Spleen (tissue), 11 donors: ENCODE results near the gene MAML1. TPM values are rescaled to one million over a fixed set of nuclear protein-coding genes. Genes with fewer than 3 reads are reported as not detected.

Experiments
- DNase-seq: peaks from one replicate; pipeline ENCODE4 v3.0.0-alpha.2; 2020
- H3K27ac ChIP-seq, 8 donors: fragments of 200-600 bp; sonication (generic) in 7 of 8; 1 replicate in 4 of 8; 2 replicates in 4 of 8; pipeline versions ENCODE4 v1.5.0 to v1.8.0; 2016 to 2021; ENCODE audit warnings: inconsistent platforms in 4 of 8, mild to moderate bottlenecking in 4 of 8, moderate library complexity in 1 of 8
- H3K27me3 ChIP-seq, 7 donors: fragments of 200-600 bp; sonication (generic) in 6 of 7; replicated peaks in 1 of 7; 1 replicate in 4 of 7; 2 replicates in 3 of 7; pipeline versions ENCODE4 v1.5.0 to v1.8.0; 2016 to 2021; ENCODE audit warnings: inconsistent platforms in 3 of 7, mild to moderate bottlenecking in 1 of 7
- H3K36me3 ChIP-seq, 6 donors: fragments of 200-600 bp; sonication (generic) in 5 of 6; 1 replicate in 4 of 6; 2 replicates in 2 of 6; pipeline versions ENCODE4 v1.5.0 to v1.8.0; 2016 to 2021; ENCODE audit warnings: inconsistent platforms in 2 of 6
- H3K4me1 ChIP-seq, 6 donors: fragments of 200-600 bp; sonication (generic) in 5 of 6; 1 replicate in 3 of 6; 2 replicates in 3 of 6; pipeline versions ENCODE4 v1.5.0 to v1.8.0; 2016 to 2021; ENCODE audit warnings: inconsistent platforms in 3 of 6
- H3K4me3 ChIP-seq, 8 donors: fragments of 200-600 bp; sonication (generic) in 7 of 8; 1 replicate in 4 of 8; 2 replicates in 4 of 8; pipeline versions ENCODE4 v1.5.0 to v1.8.0; 2016 to 2021; ENCODE audit warnings: inconsistent platforms in 4 of 8, mild to moderate bottlenecking in 4 of 8, moderate library complexity in 2 of 8
- H3K9me3 ChIP-seq, 8 donors: fragments of 200-600 bp; sonication (generic) in 7 of 8; 1 replicate in 4 of 8; 2 replicates in 4 of 8; pipeline versions ENCODE4 v1.5.0 to v1.8.0; 2016 to 2021; ENCODE audit warnings: inconsistent platforms in 4 of 8
- CTCF ChIP-seq, 11 experiments: fragments of 200-600 bp in 7 of 11; fragments of 450-650 bp in 4 of 11; sonication (generic) in 4 of 11; IDR thresholded peaks in 8 of 11; conservative IDR thresholded peaks in 3 of 11; 1 replicate in 7 of 11; 2 replicates in 4 of 11; pipeline versions ENCODE4 v1.4.0 to v1.8.0; 2016 to 2021; ENCODE audit warnings: antibody characterized with exemption in 11 of 11, inconsistent platforms in 4 of 11, mild to moderate bottlenecking in 1 of 11
- POLR2A ChIP-seq, 3 donors: fragments of 450-650 bp; IDR thresholded peaks; one replicate each; pipeline ENCODE4 v1.5.1; 2017; ENCODE audit warnings: antibody characterized with exemption in 3 of 3, mild to moderate bottlenecking in 1 of 3
- POLR2AphosphoS5 ChIP-seq, 3 donors: sonication (generic); formaldehyde crosslinking; IDR thresholded peaks; one replicate each; pipeline ENCODE4 v1.5.1; 2017; ENCODE audit warnings: antibody characterized with exemption in 3 of 3
- WGBS, 5 donors: extraction: QIAGEN DNeasy Blood & Tissue Kit in 3 of 5; methylation state at CpG; one replicate each; pipeline versions ENCODE4 v1.1.5 to v1.1.7; 2013 to 2018; 5-methylcytosine and 5-hydroxymethylcytosine counted together
- intact Hi-C: fragments of 100-400 bp; cut with DNase I; formaldehyde crosslinking; loops from one replicate; pipeline ENCODE4 v1.15.0; 2023; ENCODE audit warnings: low total_unique reads
- polyA plus RNA-seq, 3 donors: library from polyadenylated mRNA; stranded (reverse); fragments of 200-250 nt; gene quantifications; one replicate each; pipeline ENCODE4 v1.2.1, GENCODE V29; 2013
- total RNA-seq, 7 donors: library from RNA; depleted of rRNA in 3 of 7; stranded (reverse); fragments of >200 nt in 3 of 7; fragmentation: NEBNext Ultra II Directional in 4 of 7; extraction: Animal tissue kit (Norgen Biotek cat#: 25700) in 4 of 7; gene quantifications; one replicate each; pipeline versions ENCODE4 v1.1.0 to v1.2.1, GENCODE V29; 2016 to 2021
- donor health status: healthy with polysubstance abuse.
- donor health status: DM: no; HTN: no; CAD: no; lungs with moderate emphysema.
- donor health status: DM: no; HTN: no; CAD: no.
- donor health status: Bipolar disorder and iron deficiency.
- donor health status: healthy.
- donor health status: DM: no; HTN: no; CAD: no.
- donor health status: DM: yes; HTN: yes; CAD: no.

Gene MAML1
- total and polyA plus RNA-seq, 10 donors, result 4.7 to 42.8 (median 33.7) TPM

- WGBS, 5 donors, result 70 to 89% (median 81%) methylated on average over 4 of the region's 4 CpGs
- H3K9me3 ChIP-seq, result no peaks in the 10 kb centered on the region
- no peaks in the 10 kb centered on the region for H3K27me3 ChIP-seq
- H3K4me3 ChIP-seq, result no peak overlapping the region
- H3K27ac ChIP-seq, result no peak overlapping the region
- TF ChIP-seq CTCF (IDR thresholded peaks at IDR 0.05 in 8 of 11, conservative IDR thresholded peaks at IDR 0.05 in 3 of 11), result no peak
- no peak for TF ChIP-seq POLR2A (IDR thresholded peaks at IDR 0.05)
- DNase-seq, result no peak
- H3K4me1 ChIP-seq, result peaks cover 0 to 32% (median 2%) of the 10 kb centered on the region in 6 donors
- H3K36me3 ChIP-seq, result peaks cover 7 to 100% (median 98%) of the 10 kb centered on the region in 6 donors
- intact Hi-C loops, result no loop called here
Observed at GRCh38 chr5:179724163-179724562, 8.5 kb upstream of the MAML1 start.

GRCh38 chr5:179727106-179727505, 5.5 kb upstream of the MAML1 start:
- peak overlapping the region in 4 of 8 donors; percentile 44 to 71 (median 60) for H3K27ac ChIP-seq
- no peak for TF ChIP-seq POLR2AphosphoS5 (IDR thresholded peaks at IDR 0.05)
- DNase-seq, result no peak
- no peaks in the 10 kb centered on the region for H3K27me3 ChIP-seq
- H3K9me3 ChIP-seq, result no peaks in the 10 kb centered on the region
- no peak overlapping the region for H3K4me3 ChIP-seq
- H3K4me1 ChIP-seq, result peaks cover 4 to 62% (median 16%) of the 10 kb centered on the region in 6 donors
- WGBS, 5 donors, result 59 to 78% (median 69%) methylated on average over 6 of the region's 6 CpGs
- H3K36me3 ChIP-seq, result peaks cover 3 to 90% (median 76%) of the 10 kb centered on the region in 6 donors
- intact Hi-C loops, result no loop called here

DNA sequence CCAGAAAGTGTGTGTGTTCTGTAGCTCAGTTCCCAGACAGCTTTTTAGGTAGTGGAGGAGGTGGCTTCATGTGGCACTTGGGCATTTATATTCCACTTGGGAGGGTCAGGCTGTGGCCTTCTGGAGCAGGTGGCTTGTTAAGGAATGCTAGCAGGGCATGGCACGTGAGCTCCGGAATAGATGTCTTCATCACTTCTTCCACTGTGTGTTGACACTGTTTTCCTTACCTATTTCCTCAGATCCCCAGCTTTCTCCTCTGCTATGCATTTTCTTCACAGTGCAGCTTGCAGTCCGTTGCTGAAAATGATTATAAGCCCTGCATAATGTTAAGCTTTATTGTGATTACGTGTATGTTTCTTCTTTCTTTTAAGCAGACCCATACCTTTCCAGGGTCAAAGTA, 3.3 kb upstream of the MAML1 start:
- H3K27ac ChIP-seq, result peak overlapping the region in 3 of 8 donors; percentile 18 to 40 (median 22)
- 59 to 87% (median 80%) methylated on average over 4 of the region's 4 CpGs for WGBS, 5 donors
- H3K27me3 ChIP-seq, result no peaks in the 10 kb centered on the region
- peaks cover 3 to 68% (median 54%) of the 10 kb centered on the region in 6 donors for H3K36me3 ChIP-seq
- H3K9me3 ChIP-seq, result no peaks in the 10 kb centered on the region
- H3K4me1 ChIP-seq, result peaks cover 12 to 68% (median 26%) of the 10 kb centered on the region in 6 donors
- DNase-seq, result no peak
- no peak overlapping the region for H3K4me3 ChIP-seq
- TF ChIP-seq POLR2AphosphoS5 (IDR thresholded peaks at IDR 0.05), result no peak
- intact Hi-C loops, result no loop called here

- Histone ChIP-seq H3K9me3 (no peaks in the 10 kb centered on the region), H3K4me1 (peaks cover 17 to 68% (median 28%) of the 10 kb centered on the region in 6 donors), H3K27ac (peak overlapping the region in 2 of 8 donors; percentile 22 to 40), H3K27me3 (no peaks in the 10 kb centered on the region), H3K4me3 (no peak overlapping the region), H3K36me3 (peaks cover 2 to 65% (median 50%) of the 10 kb centered on the region in 6 donors)
- WGBS, 5 donors, result 70 to 92% (median 79%) methylated on average over 3 of the region's 3 CpGs
- intact Hi-C loops, result no loop called here
- DNase-seq, result no peak
- TF ChIP-seq CTCF (IDR thresholded peaks at IDR 0.05 in 8 of 11, conservative IDR thresholded peaks at IDR 0.05 in 3 of 11) (no peak), POLR2AphosphoS5 (IDR thresholded peaks at IDR 0.05) (no peak), POLR2A (IDR thresholded peaks at IDR 0.05) (no peak)
Observed at GRCh38 chr5:179729727-179730126, 2.9 kb upstream of the MAML1 start.

GRCh38 chr5:179730356-179730755, 2.3 kb upstream of the MAML1 start:
- Histone ChIP-seq H3K9me3 (no peaks in the 10 kb centered on the region), H3K36me3 (peaks cover 0 to 65% (median 44%) of the 10 kb centered on the region in 6 donors), H3K27ac (peak overlapping the region in 2 of 8 donors; percentile 99), H3K4me1 (peaks cover 23 to 74% (median 34%) of the 10 kb centered on the region in 6 donors), H3K27me3 (no peaks in the 10 kb centered on the region), H3K4me3 (no peak overlapping the region)
- intact Hi-C loops, result no loop called here
- DNase-seq, result no peak
- 80 to 93% (median 86%) methylated on average over 3 of the region's 3 CpGs for WGBS, 5 donors
- TF ChIP-seq POLR2AphosphoS5 (IDR thresholded peaks at IDR 0.05) (no peak), POLR2A (IDR thresholded peaks at IDR 0.05) (no peak), CTCF (IDR thresholded peaks at IDR 0.05 in 8 of 11, conservative IDR thresholded peaks at IDR 0.05 in 3 of 11) (no peak)
